Stimulated activated CD4-positive, alpha-beta T cell treated with anti-CD3 and anti-CD28 coated beads, Interleukin-1b, Interleukin-23, amount 100 ng/mL, for 4 hours (primary cell): ENCODE results near the gene LIMCH1.
A peak's percentile ranks its signal among the peaks of the same experiment; 100 is the strongest.
"Not testable (repeated sequence)": the region's sequence is repeated elsewhere in the genome, so short reads cannot be mapped to it uniquely, and the experiment has no call there.

Source experiments
- DNase-seq, 2 donors: peaks; one replicate each; pipeline ENCODE4 v3.0.0-alpha.2; 2020; ENCODE audit warnings: low read depth in 2 of 2

The LIMCH1 gene

DNA sequence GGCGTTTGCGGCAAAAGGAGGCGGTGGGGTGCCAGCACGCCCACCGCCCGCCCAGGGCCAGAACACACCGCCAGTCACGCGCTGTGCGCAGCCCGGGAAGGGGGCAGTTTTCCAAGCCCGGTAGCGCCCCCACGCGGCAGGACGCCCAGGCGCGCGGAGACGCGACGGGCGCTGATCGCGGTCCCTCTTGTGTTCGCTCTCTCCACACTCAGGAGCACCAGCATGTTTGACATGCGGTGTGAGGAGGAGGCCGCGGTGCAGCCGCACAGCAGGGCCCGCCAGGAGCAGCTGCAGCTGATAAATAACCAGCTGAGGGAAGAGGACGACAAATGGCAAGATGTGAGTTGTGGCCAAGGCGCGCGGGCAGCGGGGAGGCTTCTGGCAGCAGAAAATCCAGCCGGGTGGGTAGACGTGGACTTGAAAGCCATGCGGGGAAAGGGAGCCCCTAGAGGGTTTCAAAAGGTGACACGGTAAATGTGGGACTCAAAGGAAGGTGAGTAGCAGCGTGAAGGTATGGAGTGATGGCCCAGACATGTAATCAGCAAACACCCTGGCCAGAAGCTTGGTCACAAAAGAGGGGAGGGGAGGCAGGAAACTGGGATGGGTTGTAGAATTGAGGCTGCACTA, 106.4 kb downstream of the LIMCH1 start:
- DNase-seq, result peak in 1 of 2 donors; percentile 1

DNA sequence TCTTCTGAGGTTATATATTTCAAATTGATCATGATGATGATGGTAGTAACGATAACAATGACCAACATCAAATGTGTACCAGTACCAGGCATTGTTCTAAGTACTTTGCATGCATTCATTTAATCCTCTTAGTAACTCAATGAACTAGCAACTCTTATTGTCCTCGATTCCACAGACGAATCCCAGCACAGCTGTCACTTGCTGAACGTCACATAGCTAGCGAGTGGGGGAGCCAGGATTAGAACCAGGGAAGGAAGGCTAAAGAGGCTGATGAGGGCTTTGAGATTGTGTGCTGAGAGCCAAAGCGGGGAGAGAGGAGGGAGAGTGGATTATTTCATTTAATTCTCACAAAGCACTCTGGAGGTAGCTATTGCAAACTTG, 106.9 kb downstream of the LIMCH1 start:
- DNase-seq, result no peak

DNA sequence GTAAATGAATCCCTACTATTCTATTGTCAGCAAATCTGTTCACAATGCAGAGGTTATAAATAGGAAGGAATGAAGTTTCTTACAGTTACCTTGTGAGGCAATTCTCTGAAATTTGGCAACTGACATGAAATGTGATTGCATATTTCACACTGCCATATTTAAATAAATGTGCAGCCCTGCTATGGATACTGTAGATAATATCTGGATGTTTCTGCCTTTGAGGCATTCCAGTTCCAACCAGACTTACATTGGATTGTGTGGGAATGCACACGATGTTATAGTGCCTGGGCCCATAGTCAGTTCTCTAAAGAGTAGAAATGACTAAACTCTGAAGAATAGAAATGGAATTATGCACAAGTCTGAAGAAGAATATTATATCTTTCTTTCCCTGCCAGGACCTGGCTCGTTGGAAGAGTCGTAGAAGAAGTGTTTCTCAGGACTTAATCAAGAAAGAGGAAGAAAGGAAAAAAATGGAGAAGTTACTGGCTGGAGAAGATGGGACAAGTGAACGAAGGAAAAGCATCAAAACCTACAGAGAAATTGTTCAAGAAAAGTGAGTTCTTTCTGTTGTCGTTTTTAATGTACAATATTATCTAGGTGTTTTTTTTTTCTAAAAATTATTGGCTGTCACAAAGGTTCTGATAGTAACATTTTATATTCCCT, 107.9 kb downstream of the LIMCH1 start:
- no peak for DNase-seq

DNA sequence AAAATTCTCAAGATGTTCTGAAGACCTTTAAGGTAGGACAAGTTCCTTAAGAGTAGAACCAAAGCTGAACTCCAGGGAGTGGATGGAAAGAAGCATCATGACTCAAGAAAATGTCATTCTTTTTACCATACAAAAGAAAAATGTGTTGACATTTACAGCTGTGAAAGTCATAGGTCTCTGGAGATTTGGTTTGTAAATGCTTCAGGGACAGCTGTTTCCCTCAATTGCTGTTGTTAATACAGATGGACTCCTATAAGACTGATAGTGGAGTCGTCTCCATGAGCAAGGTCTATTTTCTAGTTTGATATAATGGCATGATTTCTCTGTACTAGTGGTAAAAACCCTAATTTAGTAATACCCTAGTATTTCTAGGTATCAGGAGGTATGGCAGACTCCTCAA, 108.9 kb downstream of the LIMCH1 start:
- DNase-seq, result no peak

DNA sequence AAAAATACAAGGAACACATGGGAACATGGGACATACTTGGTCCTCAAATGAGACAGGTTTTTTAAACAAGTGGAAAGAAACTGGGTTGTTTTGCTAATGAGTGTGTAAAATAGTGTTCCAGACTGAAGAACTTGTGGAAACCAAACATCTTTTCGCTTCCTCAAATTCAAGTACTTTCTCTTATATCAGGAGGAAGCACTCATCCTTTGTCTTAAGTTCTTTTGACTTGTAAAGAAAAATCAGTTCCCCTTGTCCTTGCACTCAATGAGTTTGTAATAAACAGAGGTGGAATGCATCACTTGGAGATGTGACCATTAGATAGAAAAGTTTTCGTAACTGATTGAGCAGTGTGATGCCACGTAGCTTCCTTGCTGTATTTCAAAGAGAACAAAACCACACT, 109.4 kb downstream of the LIMCH1 start:
- DNase-seq, result no peak

DNA sequence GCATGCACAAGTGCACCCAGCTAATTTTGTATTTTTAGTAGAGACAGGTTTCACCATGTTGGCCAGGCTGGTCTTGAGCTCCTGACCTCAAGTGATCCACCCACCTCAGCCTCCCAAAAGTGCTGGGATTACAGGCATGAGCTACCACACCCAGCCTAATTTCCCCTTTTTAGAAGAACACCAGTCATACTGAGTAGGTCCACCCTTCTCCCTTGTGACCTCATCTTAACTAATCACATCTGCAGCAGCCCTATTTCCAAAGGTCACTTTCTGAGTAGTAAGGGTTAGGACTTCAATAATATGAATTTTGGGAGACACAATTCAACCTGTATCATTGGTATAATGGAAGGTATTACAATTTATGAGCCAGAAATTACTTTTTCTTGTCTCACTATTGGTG, 113.2 kb downstream of the LIMCH1 start:
- DNase-seq, result not testable (repeated sequence)

DNA sequence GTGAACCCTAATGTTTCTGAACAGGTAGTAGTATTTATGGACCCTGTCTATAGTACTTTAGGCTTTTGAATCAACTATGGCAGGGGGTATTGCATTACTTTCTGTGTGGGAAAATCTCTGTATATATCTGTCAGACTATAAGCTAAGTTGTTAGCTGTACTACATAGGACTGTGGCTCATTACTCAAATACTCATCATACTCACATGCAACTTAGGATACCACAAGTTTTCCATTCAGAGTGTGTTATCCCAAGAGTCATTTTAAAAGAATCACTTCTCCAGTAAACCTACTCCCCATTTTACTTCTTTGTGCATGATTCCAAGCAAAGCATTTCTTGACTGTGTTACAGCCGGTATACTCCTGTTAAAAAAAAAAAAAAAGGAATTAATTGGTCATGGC, 115.0 kb downstream of the LIMCH1 start:
- DNase-seq, result no peak

DNA sequence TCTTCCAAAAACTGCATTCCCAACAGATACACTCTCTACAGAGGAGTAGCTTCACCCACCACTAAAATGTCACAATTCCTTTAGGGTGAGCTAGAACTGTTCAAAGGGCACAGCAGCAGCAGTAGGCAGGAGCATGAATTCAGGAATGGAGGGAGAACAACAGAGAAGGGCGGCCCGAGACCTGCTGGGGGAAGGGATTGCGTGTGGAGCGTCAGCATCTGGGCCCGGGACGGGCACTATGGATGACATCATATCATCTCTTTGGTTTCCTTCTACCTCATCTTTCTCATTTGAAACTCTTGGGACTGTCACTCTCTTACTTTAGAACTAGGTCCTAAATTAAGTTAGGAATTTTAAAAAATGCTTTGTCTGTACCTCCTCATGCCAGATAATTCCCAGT, 115.6 kb downstream of the LIMCH1 start:
- DNase-seq, result no peak

DNA sequence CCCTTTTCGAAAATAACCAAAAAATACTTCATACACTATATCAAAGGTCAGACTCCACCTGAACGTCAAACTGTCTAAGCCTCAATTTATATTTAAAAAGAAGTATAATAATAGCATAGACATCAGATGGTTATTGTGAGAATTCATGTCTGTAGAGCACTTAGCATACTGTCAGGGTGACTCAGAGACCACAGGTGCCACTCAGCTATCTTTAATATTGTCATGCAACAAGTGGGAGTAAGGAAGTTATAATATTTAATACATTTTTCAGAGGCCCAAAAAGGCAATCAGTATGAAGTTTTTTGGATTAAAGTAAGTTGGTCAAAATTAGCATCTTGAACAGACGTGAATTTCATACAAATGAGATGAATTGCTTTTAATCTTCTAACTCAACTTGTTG, 117.2 kb downstream of the LIMCH1 start:
- no peak for DNase-seq

DNA sequence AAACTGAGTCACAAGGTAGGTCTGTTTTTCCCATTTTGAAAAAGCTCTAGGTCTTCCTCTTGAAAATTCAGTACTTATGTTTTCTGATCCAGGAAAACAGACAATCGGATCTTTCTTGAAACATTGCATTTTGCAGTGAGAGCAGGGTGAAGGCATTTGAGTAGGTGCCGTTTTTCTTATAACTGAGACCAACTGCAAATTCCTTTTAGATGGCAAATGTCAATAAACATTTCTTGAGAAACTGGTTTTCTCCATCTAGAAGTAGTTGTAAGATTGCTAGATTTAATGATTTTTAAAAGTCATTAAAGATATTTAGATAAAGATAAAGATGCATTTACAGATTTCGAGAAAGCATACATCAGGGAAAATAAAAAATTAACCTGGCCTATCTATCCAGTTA, 118.1 kb downstream of the LIMCH1 start:
- no peak for DNase-seq

DNA sequence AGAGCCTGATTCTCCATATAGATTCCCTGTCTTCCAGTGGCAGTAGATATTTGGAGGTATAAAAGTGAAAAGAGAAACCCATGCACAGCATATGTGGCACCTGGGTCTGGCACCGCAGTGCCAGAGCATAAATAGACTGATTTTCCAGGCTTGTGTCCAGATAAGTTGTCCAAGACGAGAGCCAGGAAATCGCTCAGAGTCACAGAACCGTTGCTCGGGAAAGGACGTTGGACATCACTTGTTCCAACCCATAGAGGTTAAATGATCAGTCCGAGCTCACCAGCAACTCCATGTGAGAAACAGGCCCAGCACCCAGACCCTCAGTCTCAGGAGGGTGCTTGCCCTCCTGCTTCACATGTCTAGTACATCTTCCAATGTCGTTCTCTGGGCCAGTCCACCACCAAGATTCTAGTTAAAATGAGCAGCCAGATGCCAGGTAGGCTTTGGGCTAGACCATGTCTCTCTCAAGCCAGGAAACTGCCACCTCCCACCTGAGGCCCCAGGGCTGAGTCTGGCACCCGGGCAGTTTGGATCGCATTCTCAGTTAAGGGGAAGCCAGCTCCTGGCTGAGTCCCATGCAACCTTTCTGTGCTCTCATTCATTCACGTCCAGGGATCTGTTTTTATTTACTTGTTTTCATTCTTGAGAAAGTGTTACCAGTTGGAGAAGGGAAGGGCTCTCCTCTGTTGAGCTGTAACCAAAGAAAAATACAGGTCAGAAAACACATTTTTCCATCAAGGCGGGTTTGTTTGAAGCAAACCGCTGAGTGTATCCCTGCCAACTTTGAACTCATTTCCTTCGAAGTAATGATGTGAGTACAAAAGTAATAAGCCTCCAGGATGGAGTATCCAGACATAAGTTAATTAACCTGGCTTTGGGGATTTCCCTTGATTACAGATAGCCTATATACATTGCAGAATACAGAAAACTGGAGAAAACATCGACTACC, 118.9 kb downstream of the LIMCH1 start:
- DNase-seq, result no peak

DNA sequence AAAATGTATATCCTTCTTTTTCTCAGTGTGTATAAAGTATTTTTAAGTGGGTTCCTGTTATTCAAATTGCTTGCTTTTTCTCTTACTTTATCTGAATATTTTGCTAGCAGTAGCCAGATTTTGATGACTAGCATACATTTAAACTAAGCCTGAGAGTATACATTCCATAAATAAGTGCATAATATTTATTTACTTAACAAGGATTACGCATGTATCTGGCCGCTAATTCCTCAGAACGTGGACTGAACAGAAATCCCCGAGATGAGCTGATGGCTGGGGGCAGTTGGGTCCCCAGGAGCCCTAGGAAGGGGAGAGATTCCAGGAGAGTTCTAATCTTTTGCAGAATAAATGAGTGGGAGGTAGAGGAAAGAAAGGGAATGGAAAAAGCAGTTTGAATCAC, 119.6 kb downstream of the LIMCH1 start:
- no peak for DNase-seq

DNA sequence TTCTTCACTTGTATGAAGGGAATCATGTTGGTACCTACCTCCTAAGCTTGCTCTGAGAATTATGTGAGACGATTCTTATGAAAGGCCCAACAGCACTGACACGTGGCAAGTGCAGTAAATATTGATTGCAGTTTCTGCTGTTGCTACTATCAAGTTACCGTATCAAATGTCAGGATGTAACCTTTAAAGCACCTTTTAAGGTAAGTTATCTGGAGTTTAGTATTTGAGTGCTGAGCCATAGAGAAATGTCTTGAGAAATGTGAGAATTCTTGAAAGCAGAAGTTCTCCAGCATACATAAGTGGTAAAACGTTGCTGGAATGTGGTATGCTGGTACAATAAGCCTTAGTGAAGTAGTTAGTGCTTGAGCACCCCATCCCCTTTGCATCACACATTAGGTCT, 120.2 kb downstream of the LIMCH1 start:
- no peak for DNase-seq

DNA sequence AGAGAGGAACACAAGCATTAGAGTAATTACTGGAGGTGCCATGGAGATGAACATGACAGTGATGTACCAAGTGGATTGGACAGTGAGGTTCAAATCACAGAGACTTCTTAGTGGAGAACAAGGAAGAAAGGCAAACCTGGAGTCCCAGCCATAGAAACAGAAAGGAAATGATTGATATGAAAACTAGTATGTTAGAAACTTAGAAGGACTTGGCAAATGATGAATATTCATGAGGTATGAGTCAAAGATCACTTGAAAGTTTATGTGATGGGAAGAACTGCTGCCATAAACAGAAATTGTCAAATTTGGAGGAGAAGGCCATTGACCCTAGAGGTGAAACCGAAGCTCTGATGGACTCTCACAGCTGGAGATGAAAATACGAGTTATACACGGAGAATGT, 122.4 kb downstream of the LIMCH1 start:
- no peak for DNase-seq

DNA sequence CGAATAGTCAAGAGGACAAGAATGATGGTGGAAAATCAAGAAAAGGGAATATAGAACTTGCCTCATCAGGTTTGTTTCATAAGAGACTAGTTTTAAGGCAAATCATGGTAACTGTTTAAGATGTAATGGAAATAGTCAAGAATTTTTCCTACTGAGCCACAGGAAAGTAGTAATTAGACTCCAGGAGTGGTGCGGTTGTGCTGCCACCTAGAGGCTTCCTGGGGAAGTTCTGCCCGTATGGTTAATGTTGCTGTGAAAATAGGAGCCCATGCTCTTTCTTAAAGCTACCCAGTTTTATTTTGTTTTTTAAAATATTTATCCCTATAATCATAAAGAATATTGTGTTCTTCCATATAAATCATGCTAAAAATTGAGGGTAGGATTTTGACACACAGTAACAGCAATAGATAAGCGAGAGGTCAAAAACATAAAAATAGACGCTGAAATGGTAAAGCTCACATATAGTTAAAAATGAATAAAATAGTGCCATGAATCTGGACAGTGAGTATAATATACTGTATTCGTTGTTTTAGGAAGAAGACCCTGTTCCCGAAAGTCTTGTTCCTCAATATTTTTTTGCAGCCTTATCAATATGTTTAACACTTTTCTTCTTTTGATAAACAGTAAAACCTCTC, 123.6 kb downstream of the LIMCH1 start:
- peak; percentile 8 to 15 for DNase-seq

DNA sequence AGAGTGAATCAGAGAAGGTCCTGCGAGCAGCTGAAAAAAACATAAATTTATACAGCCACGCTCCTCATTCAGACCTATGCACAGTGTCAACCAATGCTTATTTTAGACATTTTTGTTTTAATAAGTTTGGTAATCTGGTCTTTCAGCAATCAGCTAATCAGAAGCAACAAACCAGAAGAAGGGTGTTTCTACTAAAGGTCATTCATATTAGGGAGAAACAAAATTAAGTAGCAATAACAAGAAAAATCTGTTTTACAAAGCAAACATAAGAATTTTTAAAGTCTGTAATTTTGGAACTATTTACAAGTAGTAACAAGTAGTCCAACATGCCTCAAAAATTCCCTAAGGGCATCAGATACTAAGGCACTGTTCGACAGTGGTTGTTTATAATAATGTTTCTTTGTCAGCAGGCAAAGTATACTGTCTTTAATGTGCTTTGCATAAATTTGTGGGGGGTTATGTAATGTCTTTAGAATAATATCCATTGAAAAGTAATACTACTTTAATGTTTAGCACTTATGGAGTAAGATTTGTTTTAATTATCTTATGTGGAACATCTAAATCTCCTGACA, 127.8 kb downstream of the LIMCH1 start:
- DNase-seq, result no peak

DNA sequence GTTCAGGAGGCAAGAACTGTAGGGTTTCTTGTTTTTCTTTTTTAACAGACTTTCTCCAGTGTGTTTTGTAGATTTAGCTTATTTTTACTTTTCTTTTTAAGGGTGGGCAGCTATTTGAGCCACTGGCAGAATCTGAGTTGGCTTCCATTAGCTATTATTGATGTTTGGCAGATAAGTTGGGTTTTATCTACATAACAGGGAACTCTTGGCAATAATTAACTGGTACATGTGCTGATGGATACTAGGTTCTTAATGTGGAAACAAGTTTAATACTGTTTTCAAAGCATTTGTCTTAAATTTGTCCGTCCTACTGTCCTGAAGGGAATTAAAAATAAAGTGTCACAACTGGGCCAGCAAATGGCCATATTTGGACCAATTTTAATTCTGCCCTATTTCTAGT, 130.1 kb downstream of the LIMCH1 start:
- no peak for DNase-seq

DNA sequence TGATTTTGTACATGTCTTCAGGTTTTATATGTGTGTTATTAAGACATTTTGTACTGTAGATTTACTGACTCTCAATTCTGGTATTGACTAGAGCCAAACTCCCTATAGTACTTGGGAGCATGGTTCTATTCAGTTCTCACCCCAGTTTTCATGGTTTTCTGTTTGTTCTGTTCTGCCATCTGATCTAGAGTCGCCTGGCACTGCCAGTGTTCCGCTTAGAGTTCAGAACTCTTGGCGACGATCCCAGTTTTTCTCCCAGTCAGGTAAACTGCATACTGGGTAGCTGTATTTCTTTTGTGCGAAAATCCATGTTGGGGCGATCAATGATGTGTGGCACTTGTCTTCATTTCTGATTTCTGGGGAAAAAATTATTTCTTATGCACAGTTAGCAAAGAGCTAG, 132.6 kb downstream of the LIMCH1 start:
- DNase-seq, result no peak

DNA sequence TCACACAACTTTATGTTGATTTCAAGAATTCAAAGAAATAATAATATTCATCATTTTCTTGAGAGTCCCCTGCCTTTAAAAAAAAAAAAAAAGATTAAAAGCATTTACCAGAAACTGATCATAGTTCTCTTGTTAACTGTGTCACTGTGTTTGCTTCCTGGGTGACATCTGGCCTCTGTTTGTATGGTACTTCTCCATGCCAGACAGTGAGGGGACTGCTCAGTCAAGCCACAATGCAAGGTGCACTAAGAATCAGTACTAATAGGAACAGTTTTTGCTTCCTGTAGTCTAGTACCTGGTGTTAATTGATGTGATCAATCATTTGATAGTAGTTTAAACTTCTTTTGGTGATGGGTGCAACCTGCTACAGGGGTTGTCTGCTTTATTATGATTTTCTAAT, 133.0 kb downstream of the LIMCH1 start:
- no peak for DNase-seq

DNA sequence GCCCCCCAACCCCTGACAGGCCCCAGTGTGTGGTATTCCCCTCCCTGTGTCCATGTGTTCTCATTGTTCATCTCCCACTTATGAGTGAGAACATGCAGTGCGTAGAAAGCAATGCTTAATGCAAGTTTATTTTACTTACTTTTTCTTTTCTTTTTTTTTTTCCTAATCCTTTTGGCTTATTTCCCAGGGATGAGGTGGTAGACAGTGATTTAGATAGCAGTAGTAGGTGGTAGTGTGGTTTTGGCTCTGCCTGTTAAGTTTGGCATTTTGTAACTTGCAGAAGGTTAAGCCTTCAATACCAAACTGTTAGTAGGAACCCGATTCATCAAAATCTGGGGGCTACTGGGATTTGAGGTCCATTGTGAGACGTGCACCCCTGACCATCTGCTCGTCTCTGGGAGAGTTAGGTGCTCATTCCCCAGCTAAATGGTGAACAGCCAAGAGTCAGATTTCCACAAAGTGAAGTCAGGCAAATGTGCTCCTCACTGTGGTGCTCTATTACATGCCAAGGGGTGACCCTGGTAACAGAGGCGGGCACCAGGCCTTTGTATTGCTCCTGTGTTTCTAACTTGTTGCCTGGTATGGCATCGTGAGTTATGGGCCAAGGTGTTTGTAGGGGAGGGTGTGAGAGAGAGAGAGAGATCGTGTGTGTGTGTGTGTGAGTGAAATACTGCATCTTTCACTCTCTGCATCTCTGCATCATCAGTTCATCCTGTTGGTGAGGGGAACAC, 140.3 kb downstream of the LIMCH1 start:
- no peak for DNase-seq

DNA sequence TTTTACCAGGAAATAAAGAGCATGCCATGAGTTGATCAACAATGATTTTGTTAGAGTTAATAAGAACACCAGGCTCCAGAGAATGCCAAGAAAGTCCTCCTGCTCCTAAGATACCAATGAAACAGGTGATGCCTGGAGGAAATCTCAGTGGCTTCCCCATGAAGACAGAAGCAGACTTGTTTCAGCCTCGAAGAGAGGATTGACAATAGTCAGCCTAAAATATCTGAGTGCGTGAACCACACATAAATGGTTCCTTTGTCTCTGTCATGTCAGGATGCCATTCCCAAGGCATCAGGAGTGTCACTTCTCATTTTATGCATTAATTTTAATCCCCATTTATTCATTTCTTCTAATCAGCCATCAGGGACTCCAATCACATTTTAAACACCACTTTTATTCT, 141.0 kb downstream of the LIMCH1 start:
- no peak for DNase-seq
